OCI-LY3 (cell line): ENCODE measurements around the gene KCNQ1.

Experiments used
- H2AFZ ChIP-seq: fragments of 200-600, 300-600 bp; shearing (Covaris generic); 2 replicates; pipeline ENCODE4 v1.6.0; 2014; ENCODE audit warnings: antibody characterized with exemption, low read depth, low read length
- H3K27ac ChIP-seq: fragments of 200-600, 300-600 bp; sonication (generic); 2 replicates; pipeline ENCODE4 v1.5.1; 2014; ENCODE audit warnings: mild to moderate bottlenecking, low read length, moderate library complexity, mixed read lengths
- H3K27me3 ChIP-seq: fragments of 200-600, 300-600 bp; sonication (generic); 2 replicates; pipeline ENCODE4 v1.6.1; 2014; ENCODE audit warnings: low read depth, low read length, mixed read lengths
- H3K36me3 ChIP-seq: fragments of 200-600, 300-600 bp; sonication (generic); replicated peaks from 2 replicates; pipeline ENCODE3; 2014; ENCODE audit warnings: low read depth, low read length, mixed read lengths
- H3K4me1 ChIP-seq: fragments of 300-600, 200-600 bp; sonication (generic); 2 replicates; pipeline ENCODE4 v1.6.1; 2014; ENCODE audit warnings: low read length, mixed read lengths
- H3K4me2 ChIP-seq: fragments of 200-600, 300-600 bp; sonication (generic); 2 replicates; pipeline ENCODE4 v1.6.1; 2014; ENCODE audit warnings: low read length, mixed read lengths
- H3K4me3 ChIP-seq: fragments of 300-600, 200-600 bp; sonication (generic); 2 replicates; pipeline ENCODE4 v1.5.1; 2014; ENCODE audit warnings: antibody characterized with exemption, mild to moderate bottlenecking, low read length, moderate library complexity
- H3K79me2 ChIP-seq: fragments of 300-600, 200-600 bp; shearing (Covaris generic); 2 replicates; pipeline ENCODE4 v1.6.1; 2014; ENCODE audit warnings: mild to moderate bottlenecking, low read length, mixed read lengths
- H3K9ac ChIP-seq: fragments of 300-600, 200-600 bp; shearing (Covaris generic); 2 replicates; pipeline ENCODE4 v1.6.0; 2014; ENCODE audit warnings: mild to moderate bottlenecking, low read length, moderate library complexity
- H3K9me3 ChIP-seq: fragments of 200-600, 300-600 bp; shearing (Covaris generic); 2 replicates; pipeline ENCODE4 v1.6.1; 2014; ENCODE audit warnings: low read length, mixed read lengths; ENCODE audit not compliant: insufficient read depth
- H4K20me1 ChIP-seq: fragments of 200-600, 300-600 bp; sonication (generic); 2 replicates; pipeline ENCODE4 v1.6.1; 2016; ENCODE audit warnings: low read length, mixed read lengths; ENCODE audit not compliant: insufficient read depth
- EZH2phosphoT487 ChIP-seq: fragments of 200-600 bp; shearing (Covaris generic); IDR thresholded peaks from 2 replicates; pipeline ENCODE4 v1.6.1; 2018; ENCODE audit warnings: antibody characterized with exemption, mixed run types, low read depth
- TF ChIP-seq, protein P1 (sequence below): fragments of 200-600, 300-600 bp; sonication (generic); IDR thresholded peaks from 2 replicates; pipeline ENCODE4 v1.5.1; 2014; ENCODE audit warnings: antibody characterized with exemption, low read length, low read depth

Gene KCNQ1

DNA sequence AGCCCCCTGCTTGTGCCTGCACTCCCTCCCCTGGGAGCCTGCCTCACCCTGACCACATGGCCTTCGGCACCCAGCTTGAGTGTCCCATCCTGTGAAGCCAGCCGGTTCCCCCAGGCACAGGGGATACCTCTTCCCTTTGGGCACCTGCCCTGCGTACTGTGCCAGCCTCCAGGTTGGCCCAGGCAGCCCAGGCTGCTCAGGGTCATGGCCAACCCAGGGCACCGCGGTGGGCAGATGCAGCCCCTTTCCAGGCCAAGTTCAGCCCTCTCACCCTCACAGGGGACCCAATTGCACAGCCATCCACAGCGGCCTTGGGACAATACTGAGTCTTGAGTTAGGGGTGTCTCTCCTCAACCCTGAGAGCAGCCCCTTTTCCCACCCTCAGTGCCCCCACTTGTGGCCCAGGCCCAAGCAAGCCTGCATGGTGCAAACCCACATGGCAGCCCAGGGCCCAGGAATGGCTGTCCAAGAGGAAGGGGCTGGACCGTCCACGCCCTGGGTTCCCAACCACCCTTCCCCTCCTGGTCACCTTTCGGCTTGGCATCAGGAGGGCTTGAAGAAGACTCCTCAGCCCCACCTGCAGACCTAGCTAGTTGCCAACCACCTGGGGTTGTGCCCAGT, 353.0 kb downstream of the KCNQ1 start:
- Histone ChIP-seq H2AFZ (no peak overlapping the region), H3K9me3 (no peaks in the 10 kb centered on the region), H3K9ac (no peak overlapping the region), H3K4me2 (no peak overlapping the region), H3K36me3 (no peaks in the 10 kb centered on the region), H3K79me2 (no peaks in the 10 kb centered on the region), H3K27me3 (no peaks in the 10 kb centered on the region), H3K4me1 (no peaks in the 10 kb centered on the region), H3K27ac (no peak overlapping the region), H3K4me3 (no peak overlapping the region), H4K20me1 (no peaks in the 10 kb centered on the region)
- TF ChIP-seq, protein P1, sequence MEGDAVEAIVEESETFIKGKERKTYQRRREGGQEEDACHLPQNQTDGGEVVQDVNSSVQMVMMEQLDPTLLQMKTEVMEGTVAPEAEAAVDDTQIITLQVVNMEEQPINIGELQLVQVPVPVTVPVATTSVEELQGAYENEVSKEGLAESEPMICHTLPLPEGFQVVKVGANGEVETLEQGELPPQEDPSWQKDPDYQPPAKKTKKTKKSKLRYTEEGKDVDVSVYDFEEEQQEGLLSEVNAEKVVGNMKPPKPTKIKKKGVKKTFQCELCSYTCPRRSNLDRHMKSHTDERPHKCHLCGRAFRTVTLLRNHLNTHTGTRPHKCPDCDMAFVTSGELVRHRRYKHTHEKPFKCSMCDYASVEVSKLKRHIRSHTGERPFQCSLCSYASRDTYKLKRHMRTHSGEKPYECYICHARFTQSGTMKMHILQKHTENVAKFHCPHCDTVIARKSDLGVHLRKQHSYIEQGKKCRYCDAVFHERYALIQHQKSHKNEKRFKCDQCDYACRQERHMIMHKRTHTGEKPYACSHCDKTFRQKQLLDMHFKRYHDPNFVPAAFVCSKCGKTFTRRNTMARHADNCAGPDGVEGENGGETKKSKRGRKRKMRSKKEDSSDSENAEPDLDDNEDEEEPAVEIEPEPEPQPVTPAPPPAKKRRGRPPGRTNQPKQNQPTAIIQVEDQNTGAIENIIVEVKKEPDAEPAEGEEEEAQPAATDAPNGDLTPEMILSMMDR = no peak
- no peak for TF ChIP-seq EZH2phosphoT487

DNA sequence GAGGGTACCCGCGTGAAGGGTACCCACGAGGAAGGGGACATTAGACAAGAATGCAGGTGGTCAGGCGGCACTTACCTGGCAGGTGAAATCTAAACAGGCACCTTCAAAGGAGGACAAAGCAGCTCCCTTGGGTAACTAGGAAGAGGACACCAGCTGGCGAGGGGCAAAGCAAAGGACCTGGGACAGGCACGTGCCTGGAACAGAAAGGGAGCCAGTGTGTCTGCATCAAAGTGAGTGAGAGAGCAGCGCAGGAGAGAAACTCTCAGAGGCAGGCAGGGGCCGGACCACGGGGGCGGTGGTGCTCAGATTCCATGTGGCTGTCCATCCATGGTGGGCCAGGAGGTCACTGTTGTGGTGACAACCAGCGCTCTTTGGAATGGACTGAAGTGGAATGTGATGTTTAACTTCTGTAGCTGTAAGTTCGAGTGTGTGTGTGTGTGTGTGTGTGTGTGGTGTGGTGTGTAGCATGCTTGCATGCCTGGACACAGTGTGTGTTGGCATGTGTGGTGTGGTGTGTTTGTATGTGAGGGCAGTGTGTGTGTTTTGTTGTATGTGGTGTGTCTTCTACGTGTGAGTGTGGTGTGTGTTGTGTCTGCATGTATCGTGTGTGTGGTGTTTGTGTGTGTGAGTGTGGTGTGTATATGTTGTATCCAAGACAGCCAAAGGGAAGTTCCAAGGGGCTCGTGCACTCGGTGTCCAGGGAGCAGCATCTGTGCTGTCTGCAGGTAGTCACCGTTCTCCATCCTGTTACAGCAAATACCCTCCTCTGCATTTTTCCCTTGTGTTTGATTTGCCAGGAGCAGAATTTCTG, 354.3 kb downstream of the KCNQ1 start:
- Histone ChIP-seq H3K4me3 (no peak overlapping the region), H3K79me2 (no peaks in the 10 kb centered on the region), H4K20me1 (no peaks in the 10 kb centered on the region), H3K4me2 (no peak overlapping the region), H3K4me1 (no peaks in the 10 kb centered on the region), H3K27ac (no peak overlapping the region), H3K36me3 (no peaks in the 10 kb centered on the region), H3K9me3 (no peaks in the 10 kb centered on the region), H2AFZ (no peak overlapping the region), H3K9ac (no peak overlapping the region), H3K27me3 (no peaks in the 10 kb centered on the region)
- TF ChIP-seq, protein P1 = no peak
- TF ChIP-seq EZH2phosphoT487 = no peak

- no peaks in the 10 kb centered on the region for H3K4me1 ChIP-seq
- H3K9ac ChIP-seq = no peak overlapping the region
- no peak overlapping the region for H3K27ac ChIP-seq
- H3K4me2 ChIP-seq = no peak overlapping the region
- no peak overlapping the region for H3K4me3 ChIP-seq
- no peaks in the 10 kb centered on the region for H3K79me2 ChIP-seq
- H3K36me3 ChIP-seq = no peaks in the 10 kb centered on the region
- TF ChIP-seq EZH2phosphoT487 = no peak
- TF ChIP-seq, protein P1 = no peak
- no peak overlapping the region for H2AFZ ChIP-seq
- no peaks in the 10 kb centered on the region for H3K27me3 ChIP-seq
- H4K20me1 ChIP-seq = no peaks in the 10 kb centered on the region
- no peaks in the 10 kb centered on the region for H3K9me3 ChIP-seq
Measured at GRCh38 chr11:2799881-2800654, 355.3 kb downstream of the KCNQ1 start.
